GM13976 (cell line): ENCODE data around the gene POLE.

Source experiments
- DNase-seq: peaks from one replicate; pipeline ENCODE4 v3.0.0; 2012; ENCODE audit warnings: low spot score
- in situ Hi-C: fragments of 300-500 bp; cut with MboI; formaldehyde crosslinking; loops from one replicate; pipeline ENCODE4 v1.12.0; 2022; ENCODE audit warnings: low sequenced_read_pairs, mixed read lengths, inconsistent platforms; ENCODE audit not compliant: unreplicated experiment
- TF ChIP-seq, protein P1 (sequence below): IDR thresholded peaks from 2 replicates; pipeline ENCODE4 v1.5.1; 2012; ENCODE audit warnings: borderline replicate concordance, mild to moderate bottlenecking; ENCODE audit not compliant: insufficient read depth; ENCODE audit errors: extremely low read depth, missing control alignments, control extremely low read depth

Gene POLE

DNA sequence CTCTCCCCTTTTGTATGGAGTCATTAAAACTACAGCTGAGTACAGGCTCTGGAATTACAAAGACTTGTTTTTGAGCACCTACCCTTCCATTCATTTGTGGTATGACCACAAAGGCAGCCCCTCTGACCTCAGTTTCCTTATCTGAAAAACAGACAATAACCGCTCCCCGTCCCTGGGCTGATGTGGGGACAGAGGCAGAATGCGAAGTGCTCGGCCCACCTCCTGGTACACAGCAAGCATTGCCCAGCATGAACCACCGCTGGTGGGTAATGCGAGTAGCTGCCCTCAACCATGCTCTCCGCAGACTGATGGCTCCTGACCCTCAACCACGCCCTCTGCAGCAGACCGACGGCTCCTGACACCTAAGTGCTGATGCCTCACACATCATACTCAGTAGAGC lies 46.2 kb downstream of the POLE start:
- in situ Hi-C loops = no loop called here
- DNase-seq = no peak
- TF ChIP-seq, protein P1, sequence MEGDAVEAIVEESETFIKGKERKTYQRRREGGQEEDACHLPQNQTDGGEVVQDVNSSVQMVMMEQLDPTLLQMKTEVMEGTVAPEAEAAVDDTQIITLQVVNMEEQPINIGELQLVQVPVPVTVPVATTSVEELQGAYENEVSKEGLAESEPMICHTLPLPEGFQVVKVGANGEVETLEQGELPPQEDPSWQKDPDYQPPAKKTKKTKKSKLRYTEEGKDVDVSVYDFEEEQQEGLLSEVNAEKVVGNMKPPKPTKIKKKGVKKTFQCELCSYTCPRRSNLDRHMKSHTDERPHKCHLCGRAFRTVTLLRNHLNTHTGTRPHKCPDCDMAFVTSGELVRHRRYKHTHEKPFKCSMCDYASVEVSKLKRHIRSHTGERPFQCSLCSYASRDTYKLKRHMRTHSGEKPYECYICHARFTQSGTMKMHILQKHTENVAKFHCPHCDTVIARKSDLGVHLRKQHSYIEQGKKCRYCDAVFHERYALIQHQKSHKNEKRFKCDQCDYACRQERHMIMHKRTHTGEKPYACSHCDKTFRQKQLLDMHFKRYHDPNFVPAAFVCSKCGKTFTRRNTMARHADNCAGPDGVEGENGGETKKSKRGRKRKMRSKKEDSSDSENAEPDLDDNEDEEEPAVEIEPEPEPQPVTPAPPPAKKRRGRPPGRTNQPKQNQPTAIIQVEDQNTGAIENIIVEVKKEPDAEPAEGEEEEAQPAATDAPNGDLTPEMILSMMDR = no peak

DNA sequence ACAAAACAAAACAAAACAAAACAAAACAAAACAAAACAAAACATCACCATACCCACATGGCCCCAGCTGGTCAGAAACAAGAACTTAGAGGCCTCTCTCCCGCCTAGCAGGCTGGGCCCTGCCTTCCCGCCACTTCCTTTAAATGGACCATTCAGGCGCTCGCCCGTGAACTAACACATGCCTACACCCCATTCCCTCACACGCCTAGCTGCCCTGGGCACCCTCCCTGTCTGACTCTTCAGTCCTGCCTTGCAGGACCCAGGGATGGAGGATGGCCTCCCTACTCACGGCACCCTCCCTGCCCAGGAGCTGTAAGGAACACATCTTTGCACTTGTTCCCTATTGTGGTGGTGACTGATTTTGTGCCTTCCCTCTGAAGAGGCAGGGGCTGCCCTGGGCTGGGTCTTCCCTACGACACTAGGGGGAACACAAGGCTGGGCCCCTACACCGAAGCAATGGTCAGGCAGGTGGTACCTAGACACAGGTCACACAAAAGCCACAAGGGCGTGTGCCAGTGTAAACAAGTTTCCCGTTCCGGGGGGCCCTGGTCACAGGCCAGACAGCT lies 47.1 kb downstream of the POLE start:
- TF ChIP-seq, protein P1 = no peak
- DNase-seq = no peak
- in situ Hi-C loops = no loop called here

DNA sequence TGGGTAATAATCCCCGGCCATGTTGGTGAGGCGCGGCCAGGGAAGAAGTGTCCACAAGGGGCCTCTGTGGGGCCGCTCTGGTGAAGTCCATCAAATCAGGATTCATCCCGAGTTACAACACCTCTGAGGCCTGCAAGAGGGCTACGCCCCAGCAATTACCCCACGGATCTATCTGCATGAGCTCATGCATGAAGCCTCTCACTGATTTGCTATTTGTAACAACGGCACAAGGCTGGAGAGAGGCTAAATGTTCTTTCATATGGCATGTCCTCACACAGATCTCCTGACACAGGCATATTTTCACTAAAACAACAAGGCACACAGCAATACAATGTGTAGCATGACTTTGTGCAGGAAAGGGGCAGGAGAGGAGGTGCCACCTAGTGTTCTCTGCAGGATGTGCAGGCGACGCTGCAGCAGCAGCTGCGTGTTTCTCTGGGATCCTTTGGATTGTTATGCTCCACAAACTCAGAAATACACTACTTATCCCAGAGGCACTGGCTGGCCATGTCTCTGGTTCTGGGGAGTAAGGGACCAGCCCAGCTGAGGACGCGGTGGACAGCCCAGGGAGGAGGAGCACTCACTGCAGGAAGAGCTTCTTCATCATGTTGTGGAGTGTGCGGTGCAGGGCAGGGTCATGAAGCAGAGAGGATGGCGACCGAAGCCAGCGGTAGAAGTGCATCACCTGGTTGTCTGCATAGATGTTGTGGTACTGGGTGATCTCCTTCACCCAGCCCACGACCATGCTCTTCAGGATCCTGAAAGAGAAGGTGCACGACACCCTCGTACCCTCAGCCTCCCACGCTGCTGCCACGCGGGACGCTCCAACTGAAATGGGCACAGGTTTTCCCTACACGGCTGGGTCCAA lies 48.4 kb downstream of the POLE start:
- no peak for DNase-seq
- in situ Hi-C loops = no loop called here
- TF ChIP-seq, protein P1 = peak; percentile 63

DNA sequence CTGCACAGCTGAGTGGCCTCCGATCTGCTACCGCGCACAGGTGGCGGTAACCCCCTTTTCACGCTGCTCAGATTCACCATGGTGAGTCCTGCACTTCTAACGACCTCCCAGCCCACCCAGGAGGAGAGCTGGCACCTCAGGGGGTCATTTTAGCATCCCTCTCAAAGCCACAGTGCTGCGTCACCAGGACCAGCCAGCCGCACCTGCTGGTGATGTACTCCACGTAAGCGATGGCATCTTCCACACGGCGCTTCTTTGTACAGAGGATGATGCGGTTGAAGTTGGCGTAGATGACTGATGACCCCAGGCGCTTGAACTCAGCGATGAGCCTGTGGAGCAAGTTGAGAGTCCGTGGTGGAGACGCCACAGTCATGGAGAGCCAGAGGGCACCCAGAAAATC lies 49.3 kb downstream of the POLE start:
- in situ Hi-C loops = no loop called here

DNA sequence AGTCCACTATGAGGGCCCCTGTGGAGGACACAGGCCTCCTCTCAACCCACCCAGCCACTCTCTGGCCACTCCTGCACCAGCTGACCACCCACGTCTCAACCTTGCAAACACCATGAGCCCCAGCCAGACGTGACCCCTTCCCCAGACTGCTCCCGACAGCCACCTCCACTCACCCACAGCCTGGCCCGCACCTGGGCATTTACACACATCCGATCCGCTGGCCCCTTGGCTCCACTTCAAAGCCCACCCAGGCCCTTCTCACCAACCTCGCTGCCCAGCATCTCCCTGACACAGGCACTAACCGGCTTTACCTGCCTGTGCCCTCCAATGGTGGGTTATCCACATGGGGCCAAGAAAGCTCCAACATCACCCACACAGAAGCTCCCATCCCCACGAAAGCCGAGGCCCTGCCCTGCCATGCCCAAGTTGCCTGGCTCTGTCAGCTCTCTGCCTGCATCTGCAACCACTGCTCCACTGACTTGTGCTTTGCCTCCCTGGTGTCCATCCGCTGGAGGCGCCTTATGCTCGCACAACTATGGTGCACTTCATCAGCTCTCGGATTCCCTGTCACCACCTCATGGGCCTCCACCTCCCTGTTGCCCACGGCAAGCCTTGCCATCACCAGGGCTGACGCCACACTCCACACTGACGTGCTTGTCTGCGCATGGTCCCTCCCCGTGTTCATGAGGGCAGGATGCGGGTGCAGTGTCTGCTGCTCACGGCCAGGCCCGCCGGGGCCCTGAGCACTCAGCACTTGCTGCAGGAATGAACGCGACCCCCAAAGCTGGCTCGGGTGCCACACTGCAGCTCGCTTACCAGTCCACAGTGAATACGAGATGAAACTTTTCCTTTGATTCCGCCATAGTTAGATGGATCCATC lies 51.8 kb downstream of the POLE start:
- TF ChIP-seq, protein P1 = no peak
- no peak for DNase-seq
- in situ Hi-C loops = no loop called here

More for the DNA sequence above, 49.3 kb downstream of the POLE start:
- DNase-seq = no peak
- TF ChIP-seq, protein P1 = no peak

DNA sequence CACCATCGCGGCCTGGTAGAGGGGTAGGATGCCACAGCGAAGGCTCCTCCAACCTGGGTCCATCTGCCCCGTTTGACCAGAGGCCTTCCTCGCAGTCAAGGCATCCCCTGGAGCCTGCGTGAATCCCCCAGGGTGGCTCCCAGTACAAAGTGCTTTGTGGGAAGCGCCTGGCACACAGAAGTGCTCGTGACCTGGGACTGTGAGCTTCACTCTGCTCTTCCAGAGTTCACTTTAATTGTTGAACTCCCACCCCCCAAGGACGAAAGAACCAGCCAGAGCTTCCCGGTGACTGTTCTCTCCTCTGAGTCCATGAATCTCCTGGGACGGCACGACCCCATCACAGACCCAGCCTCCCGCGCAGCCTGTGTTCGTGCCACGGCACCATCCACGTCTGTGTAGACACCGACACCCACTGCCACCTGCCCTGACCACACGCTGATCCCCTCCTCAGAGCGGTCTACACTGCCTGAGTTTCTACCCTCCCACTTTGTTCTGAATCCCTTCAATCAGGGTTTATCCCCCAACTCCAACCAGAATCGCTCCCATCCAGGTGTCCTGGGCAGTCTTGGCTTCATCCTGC lies 52.6 kb downstream of the POLE start:
- TF ChIP-seq, protein P1 = no peak
- DNase-seq = no peak
- in situ Hi-C loops = no loop called here
